ENCODE results near the gene SECISBP2L.

SECISBP2L gene

GRCh38 chr15:48962662-48963523, 83.4 kb downstream of the SECISBP2L start:
- DNase-seq = no peak

- no peak for DNase-seq
These were observed 90.3 kb downstream of the SECISBP2L start for GRCh38 chr15:48955967-48956366.

GRCh38 chr15:48955370-48955769, 90.9 kb downstream of the SECISBP2L start:
- DNase-seq = no peak

- no peak for DNase-seq
These were observed 91.7 kb downstream of the SECISBP2L start for GRCh38 chr15:48954538-48954937.

GRCh38 chr15:48946840-48947187, 99.4 kb downstream of the SECISBP2L start:
- no peak for DNase-seq

GRCh38 chr15:48946074-48946839, 100.0 kb downstream of the SECISBP2L start:
- DNase-seq = peak; percentile 84

GRCh38 chr15:48945386-48945785, 100.9 kb downstream of the SECISBP2L start:
- peak; percentile 53 for DNase-seq

GRCh38 chr15:48941904-48942303, 104.3 kb downstream of the SECISBP2L start:
- peak; percentile 11 for DNase-seq

GRCh38 chr15:48940508-48940907, 105.7 kb downstream of the SECISBP2L start:
- peak; percentile 11 for DNase-seq

GRCh38 chr15:48939648-48940047, 106.6 kb downstream of the SECISBP2L start:
- DNase-seq = no peak
